Activated T-cell treated with anti-CD3 and anti-CD28 coated beads for 1 hour (primary cell): ENCODE results near the gene SYTL5.
"Not testable (repeated sequence)": the region's sequence is repeated elsewhere in the genome, so short reads cannot be mapped to it uniquely, and the experiment has no call there.

ENCODE experiments used
- DNase-seq: peaks from one replicate; pipeline ENCODE4 v3.0.0-alpha.2; 2020; ENCODE audit warnings: low read depth

The SYTL5 gene

GRCh38 chrX:38006291-38006690 is at the start of gene SYTL5:
TSS of gene SYTL5 (plus strand) at chrX:38006553. CDS start at chrX:38033890, 27,337 bp downstream.
- no peak for DNase-seq

- no peak for DNase-seq
Observed at GRCh38 chrX:37958525-37959211, 47.7 kb upstream of the SYTL5 start.

- no peak for DNase-seq
Observed at GRCh38 chrX:37959212-37960021, 46.9 kb upstream of the SYTL5 start.

GRCh38 chrX:37961118-37961517 is 45.2 kb upstream of the SYTL5 start:
- DNase-seq = no peak

GRCh38 chrX:37967714-37968113 is 38.6 kb upstream of the SYTL5 start:
- no peak for DNase-seq

GRCh38 chrX:37975421-37975820 is 30.9 kb upstream of the SYTL5 start:
- no peak for DNase-seq

- DNase-seq = no peak
Observed at GRCh38 chrX:37976153-37976552, 30.2 kb upstream of the SYTL5 start.

- DNase-seq = no peak
Observed at GRCh38 chrX:37984880-37985279, 21.5 kb upstream of the SYTL5 start.

- no peak for DNase-seq
Observed at GRCh38 chrX:37986893-37987292, 19.5 kb upstream of the SYTL5 start.

GRCh38 chrX:37989304-37989703 is 17.0 kb upstream of the SYTL5 start:
- DNase-seq = no peak

- not testable (repeated sequence) for DNase-seq
Observed at GRCh38 chrX:37991303-37991702, 15.1 kb upstream of the SYTL5 start.

GRCh38 chrX:37993176-37993575 is 13.2 kb upstream of the SYTL5 start:
- DNase-seq = no peak

GRCh38 chrX:37993837-37994619 is 12.3 kb upstream of the SYTL5 start:
- no peak for DNase-seq

GRCh38 chrX:37995428-37995827 is 10.9 kb upstream of the SYTL5 start:
- no peak for DNase-seq

- no peak for DNase-seq
Observed at GRCh38 chrX:37997096-37997495, 9.3 kb upstream of the SYTL5 start.

- no peak for DNase-seq
Observed at GRCh38 chrX:37998586-37999262, 7.6 kb upstream of the SYTL5 start.

GRCh38 chrX:38000706-38001105 is 5.6 kb upstream of the SYTL5 start:
- DNase-seq = no peak

- no peak for DNase-seq
Observed at GRCh38 chrX:38004046-38004445, 2.3 kb upstream of the SYTL5 start.

GRCh38 chrX:38006778-38007177 is 425 bp downstream of the SYTL5 start:
- no peak for DNase-seq

- DNase-seq = no peak
Observed at GRCh38 chrX:38008658-38009057, 2.3 kb downstream of the SYTL5 start.

GRCh38 chrX:38009641-38010040 is 3.3 kb downstream of the SYTL5 start:
- DNase-seq = no peak

GRCh38 chrX:38018766-38019425 is 12.5 kb downstream of the SYTL5 start:
- DNase-seq = no peak
